A549 (cell line): ENCODE data around the gene CEP44.

Source experiments
- CTCF ChIP-seq: fragments of >200 bp; sonication (Bioruptor Twin); formaldehyde crosslinking; IDR thresholded peaks from 3 replicates; pipeline ENCODE4 v1.5.1; 2016
- JUNB ChIP-seq: fragments of >200 bp; sonication (Bioruptor Twin); formaldehyde crosslinking; IDR thresholded peaks from 2 replicates; pipeline ENCODE4 v1.6.1; 2016
- MAX ChIP-seq: IDR thresholded peaks from 2 replicates; pipeline ENCODE4 v1.6.1; 2012
- MYC ChIP-seq: IDR thresholded peaks from 2 replicates; pipeline ENCODE4 v1.6.1; 2012; ENCODE audit warnings: mild to moderate bottlenecking, inconsistent platforms, low read length, improper control_type of control experiment, borderline replicate concordance
- PBX3 ChIP-seq: IDR thresholded peaks from 2 replicates; pipeline ENCODE4 v1.6.1; 2012
- POLR2A ChIP-seq: IDR thresholded peaks from 2 replicates; pipeline ENCODE4 v1.6.1; 2012; ENCODE audit warnings: mild to moderate bottlenecking, low read length
- POLR2AphosphoS2 ChIP-seq: conservative IDR thresholded peaks from 2 replicates; pipeline ENCODE4 v1.6.1; 2012; ENCODE audit warnings: low read length, improper control_type of control experiment, inconsistent platforms
- SMC3 ChIP-seq: fragments of >200 bp; sonication (Bioruptor Twin); formaldehyde crosslinking; IDR thresholded peaks from 3 replicates; pipeline ENCODE4 v1.6.1; 2018; ENCODE audit warnings: inconsistent platforms

- TF ChIP-seq SMC3 (no peak), MAX (no peak), MYC (no peak), CTCF (no peak), POLR2AphosphoS2 (no peak), JUNB (no peak), PBX3 (no peak), POLR2A (no peak)
Measured at GRCh38 chr4:174312993-174313392, 29.3 kb downstream of the CEP44 start.
